Vagina (tissue), 2 donors: ENCODE measurements around the gene C2orf68.

Experiments
- CTCF ChIP-seq, 3 experiments: fragments of 450-650 bp in 2 of 3; fragments of 200-600 bp in 1 of 3; sonication (generic) in 1 of 3; IDR thresholded peaks; one replicate each; pipeline ENCODE4 v1.5.1; 2017 to 2019; ENCODE audit warnings: antibody characterized with exemption in 3 of 3, mild to moderate bottlenecking in 2 of 3, moderate library complexity in 2 of 3
- POLR2AphosphoS5 ChIP-seq, 2 donors: sonication (generic); formaldehyde crosslinking; IDR thresholded peaks; one replicate each; pipeline ENCODE4 v1.9.0; 2017; ENCODE audit warnings: antibody characterized with exemption in 2 of 2, mild to moderate bottlenecking in 2 of 2, low read depth in 1 of 2; ENCODE audit not compliant: insufficient read depth in 1 of 2

GRCh38 chr2:85564144-85564563 is 47.7 kb downstream of the C2orf68 start:
- TF ChIP-seq POLR2AphosphoS5 (IDR thresholded peaks at IDR 0.05; ENCODE audit: insufficient read depth in 1 of 2, low read depth in 1 of 2) (no peak), CTCF (IDR thresholded peaks at IDR 0.05) (no peak)
